Stromal cell of bone marrow (primary cell): ENCODE measurements around the gene EFCAB7.

Experiments
- DNase-seq: peaks from one replicate; pipeline ENCODE4 v3.0.0-alpha.2; 2012; ENCODE audit warnings: low read depth

Gene EFCAB7

DNA sequence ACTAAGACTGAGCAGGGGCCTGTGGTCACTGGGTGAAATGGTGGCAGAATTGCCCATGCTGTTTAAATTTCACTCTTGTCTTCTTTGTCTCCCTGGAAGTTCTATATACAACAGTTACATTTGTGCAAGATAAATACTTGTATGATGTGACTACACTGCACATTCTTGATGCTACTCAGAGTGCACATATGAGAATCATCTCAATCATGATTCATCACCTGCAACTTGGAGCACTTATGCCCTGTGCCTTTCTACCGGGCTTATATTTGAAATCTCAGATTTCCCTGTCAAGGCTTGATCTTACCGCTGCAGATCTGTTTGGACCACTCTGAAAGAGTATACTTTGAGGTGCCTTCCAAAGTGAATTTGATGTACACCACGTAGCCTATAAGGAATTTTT is 80.5 kb downstream of the EFCAB7 start:
- DNase-seq, result no peak

DNA sequence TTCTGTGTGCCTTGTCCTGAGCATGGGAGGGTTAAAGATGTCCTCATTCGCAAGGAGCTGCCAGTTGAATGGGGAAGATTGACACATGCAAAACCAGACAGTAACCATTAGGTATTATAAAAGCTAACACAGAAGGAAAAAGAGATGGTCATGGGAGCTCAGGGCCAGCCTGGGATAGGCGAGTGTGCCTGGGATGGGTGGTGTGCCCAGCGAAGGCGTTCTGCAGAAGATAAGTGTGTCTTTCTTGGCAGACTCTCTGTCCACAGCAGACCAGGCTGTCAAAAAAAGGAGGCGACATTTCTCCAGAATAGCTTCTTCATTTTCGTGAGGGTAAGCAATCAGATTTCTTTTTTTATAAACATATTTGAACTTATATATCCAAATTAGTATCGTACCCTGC is 84.0 kb downstream of the EFCAB7 start:
- DNase-seq, result no peak

- DNase-seq, result no peak
Observed at GRCh38 chr1:63611231-63611630, 87.9 kb downstream of the EFCAB7 start.

GRCh38 chr1:63612564-63612963 is 89.2 kb downstream of the EFCAB7 start:
- no peak for DNase-seq

- no peak for DNase-seq
Observed at GRCh38 chr1:63612971-63613370, 89.6 kb downstream of the EFCAB7 start.

- DNase-seq, result peak; percentile 49
Observed at GRCh38 chr1:63615768-63616420, 92.6 kb downstream of the EFCAB7 start.

DNA sequence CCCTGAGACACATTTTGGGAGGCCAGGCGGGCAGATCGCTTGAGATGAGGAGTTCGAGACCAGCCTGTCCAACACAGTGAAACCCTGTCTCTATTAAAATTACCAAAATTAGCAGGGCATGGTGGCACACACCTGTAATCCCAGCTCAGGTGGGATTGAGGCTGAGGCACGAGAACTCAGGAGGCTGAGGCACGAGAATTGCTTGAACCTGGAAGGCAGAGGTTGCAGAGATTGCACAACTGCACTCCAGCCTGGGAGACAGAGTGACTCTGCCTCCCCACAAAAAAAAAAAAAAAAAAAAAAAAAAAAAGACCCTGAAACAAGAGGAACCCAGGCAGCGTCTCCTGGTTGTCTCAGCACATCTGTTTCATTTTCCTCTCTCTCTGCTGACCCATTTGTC is 94.1 kb downstream of the EFCAB7 start:
- DNase-seq, result no peak

DNA sequence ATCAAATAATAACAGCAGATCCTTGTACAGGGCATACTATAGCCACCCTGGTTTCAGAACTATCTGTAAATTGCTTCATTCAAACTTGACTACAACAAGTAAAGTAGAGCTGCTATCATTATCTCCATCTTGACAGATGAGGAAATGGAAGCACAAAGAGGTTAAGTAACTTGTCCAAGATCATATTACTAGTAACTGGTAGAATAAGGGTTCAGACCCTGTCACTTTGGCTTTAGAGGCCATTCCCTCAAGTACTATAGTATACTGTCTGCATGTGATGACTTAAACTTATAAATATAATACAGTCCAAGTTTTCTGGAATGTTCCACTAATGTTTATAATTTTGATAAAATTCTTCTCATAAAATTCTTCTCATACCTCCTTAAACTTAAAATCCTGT is 94.7 kb downstream of the EFCAB7 start:
- no peak for DNase-seq

DNA sequence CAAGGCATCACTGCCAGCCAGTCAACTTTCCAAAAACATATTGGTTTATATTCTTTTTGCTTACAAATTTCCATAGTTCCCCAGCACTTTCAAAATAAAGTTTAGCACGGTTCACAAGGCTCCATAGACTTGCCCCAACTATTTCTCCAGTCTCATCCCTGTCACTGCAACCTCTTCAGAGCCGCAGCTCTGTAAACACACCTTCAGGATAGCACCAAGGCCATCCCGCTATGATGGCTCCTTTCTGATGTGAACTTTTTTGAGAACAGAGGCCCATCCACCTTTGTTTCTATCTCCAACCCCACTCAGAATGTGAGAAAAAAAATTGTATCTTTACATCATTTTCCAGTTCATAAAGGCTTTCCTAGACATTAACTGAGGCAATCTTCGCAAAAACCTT is 96.2 kb downstream of the EFCAB7 start:
- no peak for DNase-seq

- DNase-seq, result no peak
Observed at GRCh38 chr1:63620671-63621070, 97.3 kb downstream of the EFCAB7 start.

GRCh38 chr1:63621075-63621474 is 97.8 kb downstream of the EFCAB7 start:
- no peak for DNase-seq

DNA sequence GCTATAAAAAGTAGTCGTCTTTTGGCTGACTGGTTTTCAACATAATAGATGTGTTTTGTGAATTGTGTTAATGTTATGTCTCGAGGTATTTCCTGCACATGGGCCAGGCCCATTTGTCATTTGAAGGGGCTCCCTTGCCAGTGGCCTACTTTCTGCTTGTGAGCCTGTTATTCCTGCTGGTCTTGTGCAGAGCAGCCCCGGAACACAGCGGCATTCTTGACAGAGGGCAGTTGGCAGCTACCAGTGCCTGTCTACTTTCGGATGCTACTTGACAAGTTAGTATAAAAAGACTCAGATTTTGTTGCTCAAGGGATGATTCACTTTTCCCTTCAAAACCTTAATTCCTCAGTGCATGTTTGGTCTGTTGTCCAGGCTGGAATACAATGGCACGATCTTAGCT is 98.4 kb downstream of the EFCAB7 start:
- DNase-seq, result no peak
